C4-2B (cell line): ENCODE results near the gene WT1.
A peak's percentile ranks its signal among the peaks of the same experiment; 100 is the strongest.

ENCODE experiments used
- CTCF ChIP-seq: fragments of 450-650 bp; conservative IDR thresholded peaks from 2 replicates; pipeline ENCODE4 v1.5.1; 2017; ENCODE audit warnings: mild to moderate bottlenecking
- ZFX ChIP-seq: fragments of 450-650 bp; IDR thresholded peaks from 2 replicates; pipeline ENCODE4 v1.6.1; 2017

GRCh38 chr11:32434356-32435151 is 785 bp downstream of the WT1 start:
- TF ChIP-seq CTCF (peak; percentile 13; the same call in 1 of the 2 replicates), ZFX (0 out of 2 replicates have a peak, but pooled peaks have one; percentile 48)
